Measurements from ENCODE around the gene C14orf119.

The C14orf119 gene

GRCh38 chr14:23058654-23059504, 36.4 kb upstream of the C14orf119 start:
- Histone ChIP-seq H2BK15ac (ENCODE audit: low read depth, poor library complexity, severe bottlenecking) (no peak overlapping the region), H3K36me3 (ENCODE audit: control insufficient read depth in 1 of 2, insufficient read depth in 2 of 2, low read depth in 1 of 2, low read length in 2 of 2) (peaks cover 47 to 56% of the 10 kb centered on the region in 2 experiments), H2AK5ac (ENCODE audit: low read length, severe bottlenecking) (no peak overlapping the region), H2AFZ (ENCODE audit: low read depth, low read length) (no peak overlapping the region), H3K4ac (ENCODE audit: low read depth in 1 of 2, low read length in 2 of 2) (peak overlapping the region in 1 of 2 experiments; percentile 53), H3K4me1 (ENCODE audit: control insufficient read depth, insufficient read depth, low read depth, low read length) (peaks cover 38% of the 10 kb centered on the region), H2BK12ac (ENCODE audit: low read length in 2 of 2) (peak overlapping the region in 1 of 2 experiments; percentile 15), H3K14ac (ENCODE audit: low read length in 2 of 2) (no peak overlapping the region), H4K8ac (ENCODE audit: low read length) (no peak overlapping the region), H3K18ac (ENCODE audit: low read depth in 1 of 2, low read length in 2 of 2) (no peak overlapping the region), H3K27ac (ENCODE audit: low read length, poor library complexity, severe bottlenecking) (peak overlapping the region; percentile 64), H3K9me3 (ENCODE audit: control insufficient read depth, low read length) (no peaks in the 10 kb centered on the region), H2BK5ac (ENCODE audit: low read depth, low read length, poor library complexity, severe bottlenecking) (no peak overlapping the region), H3K9ac (ENCODE audit: low read length) (no peak overlapping the region), H3K4me3 (ENCODE audit: insufficient read depth in 1 of 2, low read depth in 1 of 2, low read length in 2 of 2) (no peak overlapping the region), H3K23ac (ENCODE audit: low read length in 2 of 2) (no peak overlapping the region), H3K4me2 (ENCODE audit: low read length, poor library complexity, severe bottlenecking) (no peak overlapping the region), H3K79me1 (replicated peaks; ENCODE audit: low read length, poor library complexity, severe bottlenecking) (peaks cover 9% of the 10 kb centered on the region), H3K27me3 (ENCODE audit: control insufficient read depth in 1 of 2, insufficient read depth in 1 of 2, low read length in 2 of 2) (no peaks in the 10 kb centered on the region), H4K91ac (ENCODE audit: low read length) (no peak overlapping the region), H2BK120ac (ENCODE audit: low read depth, low read length) (no peak overlapping the region)
- WGBS = 92% methylated on average over 32 of the region's 32 CpGs
- DNase-seq = no peak

- no peak overlapping the region for H3K18ac ChIP-seq (ENCODE audit: low read depth in 1 of 2, low read length in 2 of 2)
- H3K4me1 ChIP-seq (ENCODE audit: control insufficient read depth, insufficient read depth, low read depth, low read length) = peaks cover 35% of the 10 kb centered on the region
- H2AK5ac ChIP-seq (ENCODE audit: low read length, severe bottlenecking) = peak overlapping the region; percentile 59
- H4K91ac ChIP-seq (ENCODE audit: low read length) = no peak overlapping the region
- no peak overlapping the region for H3K4me2 ChIP-seq (ENCODE audit: low read length, poor library complexity, severe bottlenecking)
- H2BK12ac ChIP-seq (ENCODE audit: low read length in 2 of 2) = no peak overlapping the region
- H2BK5ac ChIP-seq (ENCODE audit: low read depth, low read length, poor library complexity, severe bottlenecking) = no peak overlapping the region
- no peak overlapping the region for H2BK120ac ChIP-seq (ENCODE audit: low read depth, low read length)
- no peak overlapping the region for H3K14ac ChIP-seq (ENCODE audit: low read length in 2 of 2)
- H2AFZ ChIP-seq (ENCODE audit: low read depth, low read length) = no peak overlapping the region
- H2BK15ac ChIP-seq (ENCODE audit: low read depth, poor library complexity, severe bottlenecking) = no peak overlapping the region
- H3K9ac ChIP-seq (ENCODE audit: low read length) = no peak overlapping the region
- H3K27me3 ChIP-seq (ENCODE audit: control insufficient read depth in 1 of 2, insufficient read depth in 1 of 2, low read length in 2 of 2) = no peaks in the 10 kb centered on the region
- no peak overlapping the region for H3K23ac ChIP-seq (ENCODE audit: low read length in 2 of 2)
- H3K4ac ChIP-seq (ENCODE audit: low read depth in 1 of 2, low read length in 2 of 2) = no peak overlapping the region
- DNase-seq = no peak
- no peak overlapping the region for H3K4me3 ChIP-seq (ENCODE audit: insufficient read depth in 1 of 2, low read depth in 1 of 2, low read length in 2 of 2)
- no peaks in the 10 kb centered on the region for H3K9me3 ChIP-seq (ENCODE audit: control insufficient read depth, low read length)
- WGBS = 91% methylated on average over 15 of the region's 17 CpGs
- H3K27ac ChIP-seq (ENCODE audit: low read length, poor library complexity, severe bottlenecking) = peak overlapping the region; percentile 8
- H3K36me3 ChIP-seq (ENCODE audit: control insufficient read depth in 1 of 2, insufficient read depth in 2 of 2, low read depth in 1 of 2, low read length in 2 of 2) = peaks cover 59 to 65% of the 10 kb centered on the region in 2 experiments
- H4K8ac ChIP-seq (ENCODE audit: low read length) = peak overlapping the region; percentile 10
- H3K79me1 ChIP-seq (replicated peaks; ENCODE audit: low read length, poor library complexity, severe bottlenecking) = peaks cover 10% of the 10 kb centered on the region
Observed at GRCh38 chr14:23060536-23061260, 34.6 kb upstream of the C14orf119 start.

- no peak overlapping the region for H3K23ac ChIP-seq (ENCODE audit: low read length in 2 of 2)
Observed at GRCh38 chr14:23062002-23062401, 33.3 kb upstream of the C14orf119 start.

GRCh38 chr14:23063601-23064000, 31.7 kb upstream of the C14orf119 start:
- no peak overlapping the region for H2AFZ ChIP-seq (ENCODE audit: low read depth, low read length)
- H4K8ac ChIP-seq (ENCODE audit: low read length) = no peak overlapping the region
- no peak overlapping the region for H3K18ac ChIP-seq (ENCODE audit: low read depth in 1 of 2, low read length in 2 of 2)
- H3K27ac ChIP-seq (ENCODE audit: low read length, poor library complexity, severe bottlenecking) = peak overlapping the region; percentile 22
- no peak overlapping the region for H2BK5ac ChIP-seq (ENCODE audit: low read depth, low read length, poor library complexity, severe bottlenecking)
- no peaks in the 10 kb centered on the region for H3K9me3 ChIP-seq (ENCODE audit: control insufficient read depth, low read length)
- no peak overlapping the region for H2BK120ac ChIP-seq (ENCODE audit: low read depth, low read length)
- peak overlapping the region; percentile 35 for H4K91ac ChIP-seq (ENCODE audit: low read length)
- peaks cover 35% of the 10 kb centered on the region for H3K4me1 ChIP-seq (ENCODE audit: control insufficient read depth, insufficient read depth, low read depth, low read length)
- no peak overlapping the region for H2AK5ac ChIP-seq (ENCODE audit: low read length, severe bottlenecking)
- H3K9ac ChIP-seq (ENCODE audit: low read length) = no peak overlapping the region
- no peak overlapping the region for H3K4me2 ChIP-seq (ENCODE audit: low read length, poor library complexity, severe bottlenecking)
- no peak overlapping the region for H3K4me3 ChIP-seq (ENCODE audit: insufficient read depth in 1 of 2, low read depth in 1 of 2, low read length in 2 of 2)
- H2BK15ac ChIP-seq (ENCODE audit: low read depth, poor library complexity, severe bottlenecking) = no peak overlapping the region
- peaks cover 78 to 87% of the 10 kb centered on the region in 2 experiments for H3K36me3 ChIP-seq (ENCODE audit: control insufficient read depth in 1 of 2, insufficient read depth in 2 of 2, low read depth in 1 of 2, low read length in 2 of 2)
- no peak overlapping the region for H2BK12ac ChIP-seq (ENCODE audit: low read length in 2 of 2)
- 95% methylated on average over 5 of the region's 5 CpGs for WGBS
- H3K14ac ChIP-seq (ENCODE audit: low read length in 2 of 2) = no peak overlapping the region
- no peak for DNase-seq
- no peak overlapping the region for H3K23ac ChIP-seq (ENCODE audit: low read length in 2 of 2)
- no peaks in the 10 kb centered on the region for H3K27me3 ChIP-seq (ENCODE audit: control insufficient read depth in 1 of 2, insufficient read depth in 1 of 2, low read length in 2 of 2)
- peaks cover 6% of the 10 kb centered on the region for H3K79me1 ChIP-seq (replicated peaks; ENCODE audit: low read length, poor library complexity, severe bottlenecking)
- no peak overlapping the region for H3K4ac ChIP-seq (ENCODE audit: low read depth in 1 of 2, low read length in 2 of 2)

More at GRCh38 chr14:23062002-23062401, 33.3 kb upstream of the C14orf119 start:
- Histone ChIP-seq H3K4ac (ENCODE audit: low read depth in 1 of 2, low read length in 2 of 2) (peak overlapping the region in 1 of 2 experiments; percentile 48), H2AFZ (ENCODE audit: low read depth, low read length) (no peak overlapping the region), H2BK5ac (ENCODE audit: low read depth, low read length, poor library complexity, severe bottlenecking) (peak overlapping the region; percentile 32), H3K4me3 (ENCODE audit: insufficient read depth in 1 of 2, low read depth in 1 of 2, low read length in 2 of 2) (peak overlapping the region in 1 of 2 experiments; percentile 41), H3K27me3 (ENCODE audit: control insufficient read depth in 1 of 2, insufficient read depth in 1 of 2, low read length in 2 of 2) (no peaks in the 10 kb centered on the region), H2BK12ac (ENCODE audit: low read length in 2 of 2) (peak overlapping the region in 1 of 2 experiments; percentile 61), H3K36me3 (ENCODE audit: control insufficient read depth in 1 of 2, insufficient read depth in 2 of 2, low read depth in 1 of 2, low read length in 2 of 2) (peaks cover 66 to 77% of the 10 kb centered on the region in 2 experiments), H3K9me3 (ENCODE audit: control insufficient read depth, low read length) (no peaks in the 10 kb centered on the region), H2AK5ac (ENCODE audit: low read length, severe bottlenecking) (peak overlapping the region; percentile 93), H3K4me1 (ENCODE audit: control insufficient read depth, insufficient read depth, low read depth, low read length) (peaks cover 27% of the 10 kb centered on the region), H4K91ac (ENCODE audit: low read length) (peak overlapping the region; percentile 61), H3K18ac (ENCODE audit: low read depth in 1 of 2, low read length in 2 of 2) (peak overlapping the region in 1 of 2 experiments; percentile 46), H4K8ac (ENCODE audit: low read length) (no peak overlapping the region), H2BK15ac (ENCODE audit: low read depth, poor library complexity, severe bottlenecking) (no peak overlapping the region), H3K14ac (ENCODE audit: low read length in 2 of 2) (no peak overlapping the region), H3K27ac (ENCODE audit: low read length, poor library complexity, severe bottlenecking) (peak overlapping the region; percentile 92), H3K9ac (ENCODE audit: low read length) (peak overlapping the region; percentile 65), H3K4me2 (ENCODE audit: low read length, poor library complexity, severe bottlenecking) (no peak overlapping the region), H3K79me1 (replicated peaks; ENCODE audit: low read length, poor library complexity, severe bottlenecking) (peaks cover 6% of the 10 kb centered on the region), H2BK120ac (ENCODE audit: low read depth, low read length) (no peak overlapping the region)
- peak; percentile 95 for DNase-seq
- 0% methylated on average over 4 of the region's 4 CpGs for WGBS
